Glutamatergic neuron (in vitro differentiated cells): Measurements from ENCODE around the gene SLX4IP. TPM values are rescaled to one million over a fixed set of nuclear protein-coding genes. Genes with fewer than 3 reads are reported as not detected.

ENCODE experiments used
- DNase-seq: peaks from one replicate; pipeline ENCODE4 v3.0.0; 2022
- H3K27ac Mint-ChIP-seq: one replicate; pipeline ENCODE4 v1.8.0; 2020; ENCODE audit warnings: mild to moderate bottlenecking, mixed read lengths, inconsistent platforms; ENCODE audit not compliant: unreplicated experiment
- H3K27me3 Mint-ChIP-seq: one replicate; pipeline ENCODE4 v1.8.0; 2020; ENCODE audit warnings: mild to moderate bottlenecking, moderate library complexity, mixed read lengths, inconsistent platforms; ENCODE audit not compliant: unreplicated experiment
- H3K36me3 Mint-ChIP-seq: one replicate; pipeline ENCODE4 v1.8.0; 2020; ENCODE audit warnings: mild to moderate bottlenecking, mixed read lengths, inconsistent platforms; ENCODE audit not compliant: unreplicated experiment
- H3K4me1 Mint-ChIP-seq: one replicate; pipeline ENCODE4 v1.8.0; 2020; ENCODE audit warnings: mild to moderate bottlenecking, low read depth, mixed read lengths, inconsistent platforms; ENCODE audit not compliant: unreplicated experiment
- H3K4me3 Mint-ChIP-seq: one replicate; pipeline ENCODE4 v1.8.0; 2020; ENCODE audit warnings: mild to moderate bottlenecking, mixed read lengths, inconsistent platforms; ENCODE audit not compliant: unreplicated experiment
- H3K9me3 Mint-ChIP-seq: one replicate; pipeline ENCODE4 v1.8.0; 2020; ENCODE audit warnings: mild to moderate bottlenecking, moderate library complexity, mixed read lengths, inconsistent platforms; ENCODE audit not compliant: unreplicated experiment
- total RNA-seq: library from RNA; stranded (reverse); fragmentation: NEBNext Ultra II Directional; extraction: Animal tissue kit (Norgen Biotek cat#: 25700); gene quantifications from one replicate; pipeline ENCODE4 v1.2.1, GENCODE V29; 2021; ENCODE audit not compliant: unreplicated experiment
- TF ChIP-seq, protein P1 (sequence below): fragments of 200-600 bp; sonication (generic); IDR thresholded peaks from one replicate; pipeline ENCODE4 v1.5.0; 2021; ENCODE audit not compliant: partially characterized antibody, unreplicated experiment

The SLX4IP gene
- total RNA-seq, 1 donor from 2014 or later = 7.9 TPM

DNA sequence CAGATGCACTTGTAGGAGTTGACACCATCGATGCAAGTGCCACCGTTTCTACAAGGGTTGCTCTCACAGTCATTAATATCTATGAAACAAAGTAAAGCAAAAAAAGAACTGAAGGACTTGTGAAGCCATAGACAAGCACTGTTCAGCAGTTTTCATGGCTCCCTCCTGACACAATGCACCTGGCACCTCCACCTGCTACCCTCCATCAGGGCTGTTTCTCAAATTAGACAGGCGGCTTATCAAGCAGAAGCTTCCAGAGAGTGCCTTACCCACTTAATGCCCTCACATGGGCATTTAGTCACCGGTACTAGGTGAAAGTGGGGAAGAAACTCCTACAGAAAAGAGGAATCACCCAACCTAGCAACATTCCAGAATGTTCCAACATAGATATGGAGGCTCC is 210.9 kb downstream of the SLX4IP start:
- TF ChIP-seq, protein P1, sequence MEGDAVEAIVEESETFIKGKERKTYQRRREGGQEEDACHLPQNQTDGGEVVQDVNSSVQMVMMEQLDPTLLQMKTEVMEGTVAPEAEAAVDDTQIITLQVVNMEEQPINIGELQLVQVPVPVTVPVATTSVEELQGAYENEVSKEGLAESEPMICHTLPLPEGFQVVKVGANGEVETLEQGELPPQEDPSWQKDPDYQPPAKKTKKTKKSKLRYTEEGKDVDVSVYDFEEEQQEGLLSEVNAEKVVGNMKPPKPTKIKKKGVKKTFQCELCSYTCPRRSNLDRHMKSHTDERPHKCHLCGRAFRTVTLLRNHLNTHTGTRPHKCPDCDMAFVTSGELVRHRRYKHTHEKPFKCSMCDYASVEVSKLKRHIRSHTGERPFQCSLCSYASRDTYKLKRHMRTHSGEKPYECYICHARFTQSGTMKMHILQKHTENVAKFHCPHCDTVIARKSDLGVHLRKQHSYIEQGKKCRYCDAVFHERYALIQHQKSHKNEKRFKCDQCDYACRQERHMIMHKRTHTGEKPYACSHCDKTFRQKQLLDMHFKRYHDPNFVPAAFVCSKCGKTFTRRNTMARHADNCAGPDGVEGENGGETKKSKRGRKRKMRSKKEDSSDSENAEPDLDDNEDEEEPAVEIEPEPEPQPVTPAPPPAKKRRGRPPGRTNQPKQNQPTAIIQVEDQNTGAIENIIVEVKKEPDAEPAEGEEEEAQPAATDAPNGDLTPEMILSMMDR = no peak
- no peaks in the 10 kb centered on the region for H3K36me3 Mint-ChIP-seq
- no peaks in the 10 kb centered on the region for H3K27me3 Mint-ChIP-seq
- H3K4me1 Mint-ChIP-seq = peaks cover 35% of the 10 kb centered on the region
- H3K4me3 Mint-ChIP-seq = no peak overlapping the region
- H3K27ac Mint-ChIP-seq = no peak overlapping the region
- peaks cover 3% of the 10 kb centered on the region for H3K9me3 Mint-ChIP-seq
- no peak for DNase-seq

DNA sequence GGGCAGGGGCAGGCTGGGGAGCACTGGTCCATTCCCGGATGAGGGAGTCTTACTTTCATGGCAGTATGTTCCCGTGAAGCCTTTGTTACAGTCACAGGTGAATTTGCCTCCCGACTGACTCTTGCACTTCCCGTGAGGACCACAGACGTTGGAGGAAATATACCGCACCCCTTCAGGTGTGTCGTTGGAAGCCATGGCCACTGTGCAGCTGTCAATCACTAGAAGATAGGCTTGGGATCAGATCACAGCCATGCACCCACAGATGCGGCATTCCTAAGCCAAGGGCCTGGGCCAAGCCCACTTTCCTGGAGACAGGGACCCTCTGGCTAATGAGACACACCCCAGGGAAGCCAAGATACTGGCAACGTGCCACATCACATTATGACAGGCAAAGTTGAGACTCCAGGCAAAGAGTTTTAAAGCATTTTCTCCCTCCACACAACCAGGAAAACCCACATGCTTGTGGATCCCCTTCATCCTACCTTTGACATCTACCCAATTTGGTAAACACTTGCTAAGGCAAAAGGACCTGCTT is 211.8 kb downstream of the SLX4IP start:
- H3K27me3 Mint-ChIP-seq = no peaks in the 10 kb centered on the region
- no peak for DNase-seq
- TF ChIP-seq, protein P1 = no peak
- H3K27ac Mint-ChIP-seq = no peak overlapping the region
- peaks cover 3% of the 10 kb centered on the region for H3K9me3 Mint-ChIP-seq
- peaks cover 35% of the 10 kb centered on the region for H3K4me1 Mint-ChIP-seq
- no peaks in the 10 kb centered on the region for H3K36me3 Mint-ChIP-seq
- no peak overlapping the region for H3K4me3 Mint-ChIP-seq

DNA sequence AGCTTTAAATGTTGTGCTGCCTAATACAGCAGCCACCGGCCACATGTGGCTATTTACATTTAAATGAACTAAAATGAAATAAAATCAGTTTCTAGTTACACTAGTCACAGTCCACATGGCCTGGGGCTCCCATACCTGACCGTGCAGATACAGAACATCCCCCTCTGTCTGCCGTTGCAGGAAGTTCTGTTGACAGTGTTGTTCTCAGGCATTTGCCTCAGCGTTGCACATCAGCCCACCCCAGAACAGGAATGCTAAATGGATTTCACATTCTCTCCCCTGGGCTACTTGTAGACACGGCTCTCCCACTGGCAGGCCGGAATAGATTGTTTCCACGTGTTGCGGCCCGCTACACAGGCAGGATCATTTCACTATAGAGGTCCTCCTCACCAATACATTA is 212.4 kb downstream of the SLX4IP start:
- Mint-ChIP-seq H3K4me3 (no peak overlapping the region), H3K36me3 (no peaks in the 10 kb centered on the region), H3K9me3 (peaks cover under 1% of the 10 kb centered on the region), H3K27ac (no peak overlapping the region), H3K4me1 (peaks cover 35% of the 10 kb centered on the region), H3K27me3 (no peaks in the 10 kb centered on the region)
- peak; percentile 34 for DNase-seq
- TF ChIP-seq, protein P1 = peak; percentile 35

DNA sequence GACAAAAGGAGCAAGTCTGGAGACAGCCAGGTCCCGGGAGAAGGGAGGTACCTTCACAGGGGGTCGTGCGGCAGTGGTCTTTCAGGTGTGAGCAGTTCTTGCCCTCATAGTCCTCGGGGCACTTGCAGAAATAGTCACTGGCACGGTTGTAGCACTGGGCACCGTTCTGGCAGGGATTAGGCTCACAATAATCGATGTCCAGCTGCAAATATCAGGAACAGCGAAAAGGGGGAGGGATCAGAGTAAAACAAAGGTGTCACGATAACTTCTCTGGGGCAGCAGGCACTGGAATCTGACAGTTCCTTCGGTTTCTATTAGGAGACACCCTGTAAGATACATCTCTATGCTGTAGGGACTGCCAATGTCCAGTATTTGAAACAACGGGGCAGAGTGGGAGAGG is 212.8 kb downstream of the SLX4IP start:
- Mint-ChIP-seq H3K27me3 (no peaks in the 10 kb centered on the region), H3K4me1 (peaks cover 35% of the 10 kb centered on the region), H3K4me3 (no peak overlapping the region), H3K36me3 (no peaks in the 10 kb centered on the region), H3K27ac (no peak overlapping the region), H3K9me3 (no peaks in the 10 kb centered on the region)
- TF ChIP-seq, protein P1 = peak; percentile 0
- DNase-seq = no peak

DNA sequence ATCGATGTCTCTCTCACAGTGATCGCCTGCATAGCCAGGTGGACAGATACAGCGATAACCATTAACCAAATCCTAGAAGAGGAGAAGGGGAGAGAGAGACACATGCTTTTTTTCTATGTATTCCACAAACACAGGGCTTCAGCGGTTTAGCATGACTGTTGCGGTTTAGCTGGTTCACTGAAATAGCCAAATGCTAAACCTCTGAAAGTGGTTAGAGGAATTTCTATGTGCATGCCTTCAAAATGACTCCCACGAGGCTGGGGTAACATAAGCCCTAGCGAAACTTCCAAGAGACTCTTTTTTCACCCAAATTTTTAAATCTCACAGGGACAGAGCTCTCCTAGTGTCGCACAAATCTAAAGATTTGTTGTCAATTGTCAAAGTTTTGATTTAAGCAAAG is 213.5 kb downstream of the SLX4IP start:
- no peak overlapping the region for H3K4me3 Mint-ChIP-seq

More for the DNA sequence above, 213.5 kb downstream of the SLX4IP start:
- Mint-ChIP-seq H3K9me3 (no peaks in the 10 kb centered on the region), H3K36me3 (no peaks in the 10 kb centered on the region), H3K27ac (no peak overlapping the region), H3K4me1 (peaks cover 30% of the 10 kb centered on the region), H3K27me3 (no peaks in the 10 kb centered on the region)
- DNase-seq = no peak
- TF ChIP-seq, protein P1 = no peak
